Measurements from ENCODE around the gene GRIN2C.

GRIN2C gene

GRCh38 chr17:74864297-74864865 is 4.7 kb upstream of the GRIN2C start:
- DNase-seq (ENCODE audit: low read depth) = no peak

- DNase-seq (ENCODE audit: low read depth) = no peak
Measured at GRCh38 chr17:74863420-74864296, 4.0 kb upstream of the GRIN2C start.

- DNase-seq (ENCODE audit: low read depth) = no peak
Measured at GRCh38 chr17:74862919-74863318, 3.2 kb upstream of the GRIN2C start.

- peak; percentile 74 for DNase-seq (ENCODE audit: low read depth)
Measured at GRCh38 chr17:74862108-74862901, 2.6 kb upstream of the GRIN2C start.

GRCh38 chr17:74861662-74862107 is 2.0 kb upstream of the GRIN2C start:
- DNase-seq (ENCODE audit: low read depth) = no peak

GRCh38 chr17:74860872-74861661 is 1.4 kb upstream of the GRIN2C start:
- no peak for DNase-seq (ENCODE audit: low read depth)

- no peak for DNase-seq (ENCODE audit: low read depth)
Measured at GRCh38 chr17:74860229-74860871, 665 bp upstream of the GRIN2C start.

GRCh38 chr17:74858672-74859458 is 820 bp downstream of the GRIN2C start:
- DNase-seq (ENCODE audit: low read depth) = no peak

- no peak for DNase-seq (ENCODE audit: low read depth)
Measured at GRCh38 chr17:74857191-74857590, 2.5 kb downstream of the GRIN2C start.

GRCh38 chr17:74856112-74856511 is 3.6 kb downstream of the GRIN2C start:
- DNase-seq (ENCODE audit: low read depth) = no peak

- DNase-seq (ENCODE audit: low read depth) = no peak
Measured at GRCh38 chr17:74855323-74855722, 4.4 kb downstream of the GRIN2C start.

GRCh38 chr17:74854792-74855191 is 4.9 kb downstream of the GRIN2C start:
- no peak for DNase-seq (ENCODE audit: low read depth)

GRCh38 chr17:74853669-74854068 is 6.0 kb downstream of the GRIN2C start:
- DNase-seq (ENCODE audit: low read depth) = no peak

GRCh38 chr17:74853048-74853397 is 6.7 kb downstream of the GRIN2C start:
- no peak for DNase-seq (ENCODE audit: low read depth)

- DNase-seq (ENCODE audit: low read depth) = peak; percentile 63
Measured at GRCh38 chr17:74852237-74853047, 7.2 kb downstream of the GRIN2C start.

- no peak for DNase-seq (ENCODE audit: low read depth)
Measured at GRCh38 chr17:74851612-74852236, 8.0 kb downstream of the GRIN2C start.

GRCh38 chr17:74850914-74851313 is 8.8 kb downstream of the GRIN2C start:
- no peak for DNase-seq (ENCODE audit: low read depth)

- DNase-seq (ENCODE audit: low read depth) = no peak
Measured at GRCh38 chr17:74850310-74850709, 9.4 kb downstream of the GRIN2C start.

GRCh38 chr17:74848656-74849399 is 10.9 kb downstream of the GRIN2C start:
- DNase-seq (ENCODE audit: low read depth) = no peak
